Ramos (cell line): Measurements from ENCODE around the gene GSG1L.

Experiments
- in situ Hi-C: fragments of 300-500 bp; cut with MboI; formaldehyde crosslinking; loops from one replicate; pipeline ENCODE4 v1.14.3; 2022; ENCODE audit warnings: low sequenced_read_pairs; ENCODE audit not compliant: unreplicated experiment

Gene GSG1L

GRCh38 chr16:28063591-28064061, at the start of gene GSG1L:
GSG1L (minus strand) TSS chr16:28063714; CDS start chr16:28063424, 290 bp downstream.
- in situ Hi-C loops = no loop called here

DNA sequence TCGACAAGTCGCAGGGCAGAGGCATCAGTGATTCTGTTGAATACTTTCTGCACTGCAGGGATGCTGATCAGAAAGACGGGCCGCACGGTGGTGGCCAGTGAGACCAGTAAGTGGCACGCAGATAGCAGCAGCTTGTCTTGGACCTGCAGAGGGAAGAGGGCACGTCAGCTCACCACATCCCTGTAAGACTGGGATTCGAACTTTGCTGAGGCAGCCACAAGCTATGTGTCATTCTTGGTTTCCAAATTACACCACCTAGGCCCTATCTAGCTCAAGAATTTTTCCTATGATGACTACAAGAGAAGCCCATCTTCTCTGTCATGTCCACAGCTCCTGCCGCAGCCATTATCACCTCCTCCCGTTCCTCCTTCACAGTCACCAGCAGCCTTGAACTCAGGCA, 49.4 kb upstream of the GSG1L start:
- in situ Hi-C loops = no loop called here

- in situ Hi-C loops = no loop called here
Measured at GRCh38 chr16:28110977-28111376, 47.5 kb upstream of the GSG1L start.

- in situ Hi-C loops = no loop called here
Measured at GRCh38 chr16:28110479-28110878, 47.0 kb upstream of the GSG1L start.

- in situ Hi-C loops = no loop called here
Measured at GRCh38 chr16:28110074-28110473, 46.6 kb upstream of the GSG1L start.

DNA sequence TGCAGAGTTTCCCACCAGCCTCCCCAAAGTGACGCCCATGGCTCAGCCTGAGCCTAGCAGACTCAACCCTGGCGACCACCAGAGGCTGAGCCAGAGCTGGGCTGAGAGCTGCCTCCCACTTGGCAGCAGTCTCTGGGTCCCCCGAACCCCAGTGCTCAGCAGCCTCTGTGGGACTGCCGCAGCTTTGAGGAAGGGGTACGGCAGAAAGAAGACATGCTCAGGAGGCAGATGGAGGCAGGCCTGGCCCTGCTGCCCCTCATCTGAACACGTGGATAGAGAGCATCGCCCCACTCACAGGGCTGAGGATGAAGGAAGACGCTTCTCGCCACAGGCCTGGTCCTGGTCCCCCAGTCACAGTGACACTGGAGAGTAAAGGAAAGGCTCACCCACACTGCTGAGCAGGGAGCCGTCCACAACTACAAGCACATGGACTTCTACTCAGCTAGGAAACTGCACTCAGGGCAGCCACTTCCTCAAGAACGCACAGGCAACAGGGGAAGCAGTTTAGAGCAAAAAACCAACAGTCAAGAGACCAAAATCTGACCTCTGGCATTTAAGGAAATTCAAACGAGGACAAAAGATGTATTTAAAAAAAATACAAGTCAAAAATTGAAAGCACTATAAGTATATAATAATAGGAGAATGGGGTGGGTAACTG, 45.2 kb upstream of the GSG1L start:
- in situ Hi-C loops = no loop called here

- in situ Hi-C loops = no loop called here
Measured at GRCh38 chr16:28107232-28107631, 43.7 kb upstream of the GSG1L start.

DNA sequence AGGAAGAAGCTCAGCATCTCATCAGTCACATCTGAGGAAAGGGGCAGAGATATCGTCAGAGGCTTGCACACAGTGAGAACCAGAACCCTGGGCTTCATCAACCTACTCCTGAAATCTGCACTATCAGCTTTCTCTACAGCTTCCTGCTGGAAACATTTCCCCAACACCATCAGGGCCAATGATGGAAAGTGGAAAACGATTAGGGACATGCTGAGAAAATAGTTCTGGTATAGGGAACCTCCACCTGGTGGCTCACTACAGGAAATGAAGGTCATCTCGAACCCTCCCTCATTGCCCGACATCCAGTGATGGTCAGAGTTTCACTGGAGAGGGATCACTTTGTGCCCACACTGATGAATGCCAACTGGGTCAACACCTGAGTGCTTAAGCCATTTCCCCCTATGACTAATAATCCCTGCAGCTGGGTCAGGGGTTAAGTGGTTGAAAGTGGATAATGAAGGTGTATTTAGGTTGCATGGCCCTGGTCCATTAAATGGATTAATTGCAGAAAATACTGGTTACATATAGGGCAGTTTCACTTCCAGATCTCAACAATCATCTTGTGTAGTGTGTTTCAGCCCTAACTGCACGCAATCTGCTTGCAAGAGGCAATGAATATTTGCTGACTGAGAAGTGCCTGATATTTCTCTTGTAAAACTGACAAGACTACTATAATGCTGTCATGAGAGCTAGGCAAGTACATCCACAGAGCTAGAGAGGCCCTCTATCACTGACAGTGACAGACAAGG, 43.1 kb upstream of the GSG1L start:
- in situ Hi-C loops = no loop called here

DNA sequence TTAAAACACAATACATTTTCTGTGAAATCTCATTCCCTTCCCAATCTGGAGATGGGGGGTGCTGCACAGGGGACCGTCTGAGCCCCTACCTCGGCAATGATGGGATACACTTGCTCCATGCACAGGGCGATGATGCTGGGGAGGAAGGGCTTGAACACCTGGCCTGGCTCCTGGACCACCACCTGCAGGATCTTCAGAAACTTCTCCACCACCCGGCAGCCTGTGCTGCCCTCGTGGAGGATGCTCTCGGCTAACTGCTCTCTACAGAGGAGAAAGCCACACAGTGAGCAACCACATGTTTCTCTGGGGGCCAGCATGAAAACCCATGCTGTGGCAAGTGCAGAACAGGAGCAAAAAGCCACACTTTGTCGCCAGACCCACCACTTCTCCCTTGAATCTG, 42.4 kb upstream of the GSG1L start:
- in situ Hi-C loops = no loop called here

DNA sequence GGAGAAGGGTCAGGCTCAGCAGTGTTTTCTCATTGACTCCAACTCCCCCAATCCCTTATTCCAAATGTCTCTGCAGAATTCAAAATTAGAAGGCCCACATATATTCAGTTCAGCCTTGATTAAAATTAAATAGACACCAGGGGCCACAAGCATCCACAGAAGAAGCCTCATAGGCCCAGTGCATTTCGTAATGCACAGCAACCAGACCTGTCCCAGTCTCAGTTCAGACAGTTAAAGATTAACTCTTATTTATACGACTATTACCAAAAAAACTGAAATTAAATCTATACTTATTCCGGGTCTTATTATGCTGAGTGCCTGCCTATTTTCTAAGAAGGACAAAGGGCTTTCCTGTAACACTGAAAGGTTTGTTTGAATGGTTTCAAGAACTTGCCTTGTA, 41.8 kb upstream of the GSG1L start:
- in situ Hi-C loops = no loop called here

- in situ Hi-C loops = no loop called here
Measured at GRCh38 chr16:28104404-28104803, 40.9 kb upstream of the GSG1L start.

DNA sequence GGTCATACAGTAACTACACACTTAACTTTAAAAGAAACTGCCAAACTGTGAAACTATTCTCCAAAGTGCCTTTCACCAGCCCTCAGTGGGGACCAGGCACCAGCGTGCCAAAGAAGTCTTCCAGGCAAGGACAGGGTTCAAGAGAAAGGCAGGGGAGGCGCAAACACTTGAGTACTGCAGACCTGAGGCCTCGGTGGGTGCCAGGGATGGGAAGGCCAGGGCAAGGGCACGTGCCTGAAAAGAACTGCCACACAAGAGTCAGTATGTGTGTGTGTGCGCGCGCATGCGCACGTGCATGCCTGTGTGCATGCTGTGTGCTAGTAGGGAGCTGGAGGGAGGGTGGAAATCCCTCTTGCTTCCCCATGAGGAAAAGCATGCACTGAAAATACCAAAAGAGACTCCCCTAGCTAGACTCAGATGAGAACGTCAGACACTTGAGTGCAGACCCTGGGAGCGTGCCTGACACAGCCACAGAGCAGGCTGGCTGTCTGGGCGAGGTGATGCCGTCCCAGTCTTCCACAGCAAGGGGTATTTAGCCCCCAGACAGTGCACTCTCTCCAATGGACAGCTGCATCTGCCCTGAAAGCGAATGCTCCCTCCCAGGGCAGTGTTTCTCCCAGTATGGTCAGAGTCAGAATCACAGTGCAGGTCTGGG, 40.1 kb upstream of the GSG1L start:
- in situ Hi-C loops = no loop called here

DNA sequence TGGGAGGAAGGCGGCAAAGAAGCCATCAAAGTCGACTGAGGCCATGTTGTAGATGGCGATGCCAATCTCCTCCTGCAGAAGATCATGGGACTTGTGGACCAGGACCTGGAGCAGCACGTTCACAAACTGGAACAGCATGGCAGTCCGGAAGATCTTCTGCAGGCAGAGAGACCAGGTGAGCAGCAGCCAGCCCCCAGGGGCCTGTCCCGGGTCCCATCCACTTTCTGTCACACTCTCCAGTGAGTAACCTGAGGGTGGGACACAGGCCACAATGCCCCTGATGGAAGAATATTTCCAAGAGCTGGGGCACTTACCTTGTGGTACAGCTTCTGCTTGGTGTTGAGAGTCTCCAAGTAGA, 38.0 kb upstream of the GSG1L start:
- in situ Hi-C loops = no loop called here

- in situ Hi-C loops = no loop called here
Measured at GRCh38 chr16:28100810-28101532, 37.5 kb upstream of the GSG1L start.

DNA sequence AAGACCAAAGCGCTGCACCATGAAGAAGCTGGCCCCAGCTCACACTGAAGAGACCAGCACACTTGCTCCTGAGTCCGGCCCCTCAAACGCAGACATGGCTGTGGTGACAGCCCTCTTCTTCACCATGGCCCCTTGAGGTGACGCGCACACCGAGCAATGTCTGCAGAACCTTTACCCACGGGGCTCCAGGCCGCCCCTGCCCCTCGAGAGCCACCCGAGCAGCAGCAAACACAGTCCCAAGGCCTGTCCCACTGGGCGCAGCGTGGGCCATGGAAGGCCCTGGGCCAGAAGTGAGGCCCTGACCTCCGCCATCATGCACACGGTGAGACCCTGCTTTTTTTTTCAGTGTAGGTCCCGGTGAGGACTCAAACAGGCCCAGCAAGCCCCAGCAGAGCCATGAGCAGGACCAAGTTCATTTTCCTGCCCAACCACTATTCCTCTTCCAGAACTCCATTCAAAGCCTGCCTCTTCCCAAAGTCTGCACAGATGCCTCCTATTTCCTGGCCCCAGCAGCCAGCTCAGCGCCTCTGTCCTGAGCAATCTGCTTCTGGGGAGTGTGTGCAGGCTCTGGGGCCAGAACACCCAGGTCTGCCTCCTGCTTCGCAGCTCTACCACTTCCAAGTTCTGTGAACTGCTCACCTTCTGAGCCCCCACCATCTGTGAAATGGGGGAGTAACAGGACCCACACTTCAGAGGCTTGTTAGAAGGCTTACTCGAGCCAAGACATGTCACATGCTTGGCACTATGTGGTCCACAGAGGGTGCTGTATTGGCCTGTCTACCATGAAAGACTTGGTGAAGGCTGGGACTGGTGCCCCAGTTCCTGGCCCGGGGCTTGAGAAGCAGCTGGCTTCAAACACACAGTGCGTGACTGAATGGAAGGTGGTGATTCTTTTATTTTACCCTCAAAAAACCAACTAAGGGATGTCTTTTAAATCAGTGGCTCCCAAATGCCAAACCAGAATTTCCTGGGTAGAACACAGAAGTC, 35.7 kb upstream of the GSG1L start:
- in situ Hi-C loops = no loop called here

- in situ Hi-C loops = no loop called here
Measured at GRCh38 chr16:28098171-28098958, 34.9 kb upstream of the GSG1L start.

DNA sequence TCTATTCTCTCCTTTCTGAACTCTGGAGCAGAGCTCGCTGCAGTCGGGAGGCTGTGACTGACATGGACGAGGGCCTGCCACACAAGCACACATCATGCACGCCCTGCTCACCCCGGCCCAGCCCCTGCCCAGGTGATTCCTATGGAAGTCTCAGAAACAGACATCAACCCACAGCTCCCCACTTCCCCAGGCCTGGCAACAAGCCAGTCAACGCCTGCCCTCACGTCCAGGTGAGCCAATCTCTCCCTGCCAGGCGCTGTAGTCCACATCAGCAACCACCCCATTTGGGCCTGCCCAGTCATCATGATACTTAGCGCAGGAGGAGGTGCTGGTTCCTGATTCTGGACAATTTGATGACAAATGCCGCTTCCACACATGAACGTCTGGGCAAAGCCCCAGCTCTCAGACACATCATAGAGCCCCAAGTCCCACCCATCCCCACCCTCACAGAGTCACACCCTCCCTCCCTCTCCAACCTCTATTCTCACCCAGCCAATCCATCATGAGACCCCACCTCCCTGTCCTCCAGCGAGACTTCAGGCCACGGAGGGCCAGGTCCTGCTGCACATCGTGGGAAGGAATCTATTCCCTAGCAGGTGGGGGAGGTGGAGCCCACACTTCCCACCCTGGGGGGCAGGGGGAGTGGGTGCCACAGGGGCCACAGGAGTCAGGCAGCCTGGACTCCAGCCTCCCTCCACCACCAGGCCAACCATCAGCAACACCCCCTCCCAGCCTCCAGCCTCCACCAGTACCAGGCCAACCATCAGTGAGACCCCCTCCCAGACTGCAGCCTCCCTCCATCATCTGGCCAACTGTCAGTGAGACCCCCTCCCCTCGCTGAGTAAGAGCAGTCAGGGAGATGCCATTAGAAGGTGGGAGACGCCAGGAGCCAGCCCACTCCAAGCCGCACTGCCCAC, 33.7 kb upstream of the GSG1L start:
- in situ Hi-C loops = no loop called here

DNA sequence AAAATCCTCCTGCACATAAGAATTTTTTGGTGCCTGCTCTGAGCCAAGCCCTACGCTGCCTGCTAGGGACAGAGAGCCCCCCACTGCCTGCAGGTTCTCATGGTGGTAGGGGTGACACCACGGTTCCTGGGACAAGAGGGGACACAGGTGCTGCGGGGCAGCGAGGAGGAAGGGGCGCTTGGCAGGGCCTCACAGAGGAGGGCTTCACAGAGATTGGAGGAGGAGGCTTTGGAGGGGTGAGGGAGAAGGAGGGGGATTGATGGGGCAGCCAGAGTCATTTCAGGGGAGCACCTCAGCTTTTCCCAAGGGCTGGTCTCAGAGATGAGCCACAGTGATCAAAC, 29.8 kb upstream of the GSG1L start:
- in situ Hi-C loops = no loop called here
